Neural progenitor cell (in vitro differentiated cells): ENCODE results near the gene JSRP1. TPM values are rescaled to one million over a fixed set of nuclear protein-coding genes. Genes with fewer than 3 reads are reported as not detected.

Source experiments
- DNase-seq: peaks from one replicate; pipeline ENCODE4 v3.0.0-alpha.2; 2016; ENCODE audit warnings: low spot score
- H2AFZ ChIP-seq: fragments of 200-600 bp; sonication (generic); replicated peaks from 2 replicates; pipeline ENCODE4 v1.6.1; 2016; ENCODE audit warnings: antibody characterized with exemption
- H3F3A ChIP-seq: fragments of 200-600 bp; sonication (generic); 2 replicates; pipeline ENCODE4 v1.6.1; 2016; ENCODE audit warnings: antibody characterized with exemption, low read depth
- H3K27ac ChIP-seq: fragments of 200-600 bp; sonication (generic); 2 replicates; pipeline ENCODE4 v1.5.1; 2016; ENCODE audit warnings: mild to moderate bottlenecking
- H3K27me3 ChIP-seq: fragments of 200-600 bp; sonication (generic); 2 replicates; pipeline ENCODE4 v1.6.1; 2016; ENCODE audit warnings: mild to moderate bottlenecking, moderate library complexity
- H3K36me3 ChIP-seq: fragments of 200-600 bp; sonication (generic); 2 replicates; pipeline ENCODE4 v1.5.1; 2016
- H3K4me1 ChIP-seq: fragments of 200-600 bp; sonication (generic); 2 replicates; pipeline ENCODE4 v1.6.1; 2016; ENCODE audit warnings: mixed run types
- H3K4me2 ChIP-seq: fragments of 200-600 bp; sonication (generic); 2 replicates; pipeline ENCODE4 v1.6.1; 2016
- H3K4me3 ChIP-seq: fragments of 200-600 bp; sonication (generic); 2 replicates; pipeline ENCODE4 v1.5.1; 2016
- H3K79me2 ChIP-seq: fragments of 200-600 bp; sonication (generic); 2 replicates; pipeline ENCODE4 v1.6.1; 2016; ENCODE audit warnings: low read depth
- H3K9ac ChIP-seq: fragments of 200-600 bp; sonication (generic); 2 replicates; pipeline ENCODE4 v1.6.1; 2016
- H3K9me3 ChIP-seq: fragments of 200-600 bp; sonication (generic); 2 replicates; pipeline ENCODE4 v1.5.1; 2016; ENCODE audit warnings: low read depth
- H4K20me1 ChIP-seq: fragments of 200-600 bp; sonication (generic); 2 replicates; pipeline ENCODE4 v1.6.1; 2016; ENCODE audit warnings: low read depth
- H3K27ac Mint-ChIP-seq: 3 replicates; pipeline ENCODE4 v1.8.0; 2021; ENCODE audit warnings: mixed read lengths
- H3K27me3 Mint-ChIP-seq: 2 replicates; pipeline ENCODE4 v1.8.0; 2022; ENCODE audit warnings: low read depth, mild to moderate bottlenecking, inconsistent platforms, moderate library complexity, mixed read lengths; ENCODE audit not compliant: insufficient read depth
- H3K36me3 Mint-ChIP-seq: 3 replicates; pipeline ENCODE4 v1.8.0; 2021; ENCODE audit warnings: mixed read lengths
- H3K4me1 Mint-ChIP-seq: 3 replicates; pipeline ENCODE4 v1.8.0; 2021; ENCODE audit warnings: mixed read lengths
- H3K4me3 Mint-ChIP-seq: 3 replicates; pipeline ENCODE4 v1.8.0; 2021; ENCODE audit warnings: mild to moderate bottlenecking, moderate library complexity, mixed read lengths
- H3K9me3 Mint-ChIP-seq: 3 replicates; pipeline ENCODE4 v1.8.0; 2020; ENCODE audit warnings: mixed read lengths
- EZH2 ChIP-seq: fragments of 200-600 bp; sonication (generic); IDR thresholded peaks from 2 replicates; pipeline ENCODE4 v1.6.1; 2017; ENCODE audit warnings: antibody characterized with exemption, mild to moderate bottlenecking, moderate library complexity
- EZH2phosphoT487 ChIP-seq: fragments of 200-600 bp; sonication (generic); IDR thresholded peaks from 2 replicates; pipeline ENCODE4 v1.6.1; 2017; ENCODE audit warnings: antibody characterized with exemption
- total RNA-seq: library from RNA; depleted of rRNA; stranded (reverse); fragments of >200 nt; gene quantifications from 2 replicates; pipeline ENCODE4 v1.2.3, GENCODE V29; 2015; ENCODE audit warnings: low replicate concordance
- TF ChIP-seq, protein P1 (sequence below): fragments of 200-600 bp; sonication (generic); IDR thresholded peaks from 2 replicates; pipeline ENCODE4 v1.5.1; 2017; ENCODE audit warnings: antibody characterized with exemption, mild to moderate bottlenecking

Gene JSRP1
- total RNA-seq, 1 donor from 2014 or later: not detected

DNA sequence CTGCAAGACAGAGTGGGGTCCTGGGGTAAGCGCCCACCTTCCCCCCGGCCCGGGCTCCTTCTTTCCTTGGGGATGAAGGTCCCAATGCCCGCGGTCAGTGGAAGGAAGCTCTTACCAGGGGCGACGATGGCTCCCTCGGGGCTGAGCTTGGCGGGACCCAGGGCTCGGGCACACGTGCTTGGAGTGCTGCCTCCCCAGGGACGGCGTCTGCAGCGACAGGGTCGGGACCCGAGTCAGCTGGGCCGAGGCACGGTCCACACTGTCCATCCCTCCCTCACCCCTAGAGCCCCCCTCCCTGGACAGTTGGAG is 3.5 kb downstream of the JSRP1 start:
- H3K4me1 ChIP-seq: peaks cover 10% of the 10 kb centered on the region
- TF ChIP-seq, protein P1, sequence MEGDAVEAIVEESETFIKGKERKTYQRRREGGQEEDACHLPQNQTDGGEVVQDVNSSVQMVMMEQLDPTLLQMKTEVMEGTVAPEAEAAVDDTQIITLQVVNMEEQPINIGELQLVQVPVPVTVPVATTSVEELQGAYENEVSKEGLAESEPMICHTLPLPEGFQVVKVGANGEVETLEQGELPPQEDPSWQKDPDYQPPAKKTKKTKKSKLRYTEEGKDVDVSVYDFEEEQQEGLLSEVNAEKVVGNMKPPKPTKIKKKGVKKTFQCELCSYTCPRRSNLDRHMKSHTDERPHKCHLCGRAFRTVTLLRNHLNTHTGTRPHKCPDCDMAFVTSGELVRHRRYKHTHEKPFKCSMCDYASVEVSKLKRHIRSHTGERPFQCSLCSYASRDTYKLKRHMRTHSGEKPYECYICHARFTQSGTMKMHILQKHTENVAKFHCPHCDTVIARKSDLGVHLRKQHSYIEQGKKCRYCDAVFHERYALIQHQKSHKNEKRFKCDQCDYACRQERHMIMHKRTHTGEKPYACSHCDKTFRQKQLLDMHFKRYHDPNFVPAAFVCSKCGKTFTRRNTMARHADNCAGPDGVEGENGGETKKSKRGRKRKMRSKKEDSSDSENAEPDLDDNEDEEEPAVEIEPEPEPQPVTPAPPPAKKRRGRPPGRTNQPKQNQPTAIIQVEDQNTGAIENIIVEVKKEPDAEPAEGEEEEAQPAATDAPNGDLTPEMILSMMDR: no peak
- TF ChIP-seq EZH2phosphoT487 (no peak), EZH2 (no peak)
- no peaks in the 10 kb centered on the region for H3K36me3 Mint-ChIP-seq
- peak; percentile 16 for DNase-seq
- H3K36me3 ChIP-seq: no peaks in the 10 kb centered on the region
- H3K79me2 ChIP-seq: no peaks in the 10 kb centered on the region
- peaks cover 20% of the 10 kb centered on the region for H3K27me3 ChIP-seq
- H3K9ac ChIP-seq: peak overlapping the region; percentile 12
- no peak overlapping the region for H3K4me3 Mint-ChIP-seq
- no peak overlapping the region for H2AFZ ChIP-seq
- no peaks in the 10 kb centered on the region for H3K9me3 Mint-ChIP-seq
- no peak overlapping the region for H3K27ac ChIP-seq
- H3K27me3 Mint-ChIP-seq: peaks cover 11% of the 10 kb centered on the region
- no peaks in the 10 kb centered on the region for H3K9me3 ChIP-seq
- H3F3A ChIP-seq: peaks cover 25% of the 10 kb centered on the region
- peak overlapping the region; percentile 98 for H3K4me2 ChIP-seq
- H3K4me1 Mint-ChIP-seq: peaks cover 4% of the 10 kb centered on the region
- H3K4me3 ChIP-seq: peak overlapping the region; percentile 58
- H3K27ac Mint-ChIP-seq: no peak overlapping the region
- peaks cover 7% of the 10 kb centered on the region for H4K20me1 ChIP-seq

DNA sequence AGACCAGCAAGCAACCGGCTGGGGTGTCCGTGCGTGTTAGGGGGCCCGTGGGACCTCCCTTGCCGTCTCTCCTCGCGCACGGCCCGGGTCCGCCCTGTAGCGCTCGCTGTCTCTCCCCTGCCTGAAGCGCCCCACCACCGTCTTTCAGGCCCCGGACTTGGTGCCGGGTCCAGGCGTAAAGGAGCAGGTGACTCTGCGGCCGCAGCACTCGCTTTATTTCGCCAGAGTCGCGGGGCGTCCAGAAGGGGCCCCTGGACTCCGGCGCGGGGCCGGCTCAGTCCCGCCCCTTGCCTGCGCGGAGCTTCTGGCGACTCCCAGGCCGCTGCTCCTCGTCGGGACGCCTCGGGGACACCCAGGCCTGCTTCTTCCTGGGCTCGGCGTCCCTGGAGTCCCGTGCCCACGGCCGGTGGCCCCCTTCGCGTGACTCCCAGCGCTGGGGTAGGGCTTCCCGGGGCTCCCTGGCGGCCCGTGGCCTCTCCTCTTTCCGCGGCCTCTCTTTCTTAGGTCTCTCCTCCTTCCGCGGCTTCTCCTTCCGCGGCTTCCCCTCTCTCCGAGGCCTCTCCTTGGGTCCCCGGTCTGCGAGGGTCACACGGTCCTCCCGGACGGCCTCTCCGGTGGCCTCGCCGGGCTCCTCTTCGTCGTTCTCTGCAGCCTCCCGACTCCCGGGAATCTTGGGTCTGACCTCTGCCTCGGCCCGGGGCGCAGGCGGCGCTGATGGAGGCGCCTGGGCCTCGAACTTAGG is 4.0 kb downstream of the JSRP1 start:
- Histone ChIP-seq H3K27ac (no peak overlapping the region), H3K36me3 (no peaks in the 10 kb centered on the region), H4K20me1 (peaks cover 12% of the 10 kb centered on the region), H3K4me3 (no peak overlapping the region), H3K27me3 (peaks cover 20% of the 10 kb centered on the region), H3K4me2 (no peak overlapping the region), H2AFZ (no peak overlapping the region), H3K79me2 (no peaks in the 10 kb centered on the region), H3F3A (peaks cover 25% of the 10 kb centered on the region), H3K9me3 (no peaks in the 10 kb centered on the region), H3K4me1 (peaks cover 10% of the 10 kb centered on the region), H3K9ac (no peak overlapping the region)
- no peak for DNase-seq
- Mint-ChIP-seq H3K27ac (no peak overlapping the region), H3K9me3 (no peaks in the 10 kb centered on the region), H3K27me3 (peaks cover 11% of the 10 kb centered on the region), H3K4me1 (peaks cover 4% of the 10 kb centered on the region), H3K36me3 (no peaks in the 10 kb centered on the region), H3K4me3 (no peak overlapping the region)
- no peak for TF ChIP-seq EZH2phosphoT487
- TF ChIP-seq, protein P1: no peak
- TF ChIP-seq EZH2: no peak

DNA sequence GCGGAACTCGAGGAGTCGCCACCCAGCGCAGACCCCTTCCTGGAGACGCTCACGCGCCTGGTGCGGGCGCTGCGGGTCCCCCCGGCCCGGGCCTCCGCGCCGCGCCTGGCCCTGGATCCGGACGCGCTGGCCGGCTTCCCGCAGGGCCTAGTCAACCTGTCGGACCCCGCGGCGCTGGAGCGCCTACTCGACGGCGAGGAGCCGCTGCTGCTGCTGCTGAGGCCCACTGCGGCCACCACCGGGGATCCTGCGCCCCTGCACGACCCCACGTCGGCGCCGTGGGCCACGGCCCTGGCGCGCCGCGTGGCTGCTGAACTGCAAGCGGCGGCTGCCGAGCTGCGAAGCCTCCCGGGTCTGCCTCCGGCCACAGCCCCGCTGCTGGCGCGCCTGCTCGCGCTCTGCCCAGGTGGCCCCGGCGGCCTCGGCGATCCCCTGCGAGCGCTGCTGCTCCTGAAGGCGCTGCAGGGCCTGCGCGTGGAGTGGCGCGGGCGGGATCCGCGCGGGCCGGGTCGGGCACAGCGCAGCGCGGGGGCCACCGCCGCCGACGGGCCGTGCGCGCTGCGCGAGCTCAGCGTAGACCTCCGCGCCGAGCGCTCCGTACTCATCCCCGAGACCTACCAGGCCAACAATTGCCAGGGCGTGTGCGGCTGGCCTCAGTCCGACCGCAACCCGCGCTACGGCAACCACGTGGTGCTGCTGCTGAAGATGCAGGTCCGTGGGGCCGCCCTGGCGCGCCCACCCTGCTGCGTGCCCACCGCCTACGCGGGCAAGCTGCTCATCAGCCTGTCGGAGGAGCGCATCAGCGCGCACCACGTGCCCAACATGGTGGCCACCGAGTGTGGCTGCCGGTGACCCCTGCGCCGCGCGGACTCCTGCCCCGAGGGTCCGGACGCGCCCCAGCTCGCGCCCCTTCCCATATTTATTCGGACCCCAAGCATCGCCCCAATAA is 4.8 kb downstream of the JSRP1 start:
- Mint-ChIP-seq H3K4me3 (no peak overlapping the region), H3K9me3 (no peaks in the 10 kb centered on the region), H3K27ac (no peak overlapping the region), H3K4me1 (peaks cover 4% of the 10 kb centered on the region), H3K27me3 (peaks cover 11% of the 10 kb centered on the region), H3K36me3 (no peaks in the 10 kb centered on the region)
- H3K9me3 ChIP-seq: no peaks in the 10 kb centered on the region
- no peak overlapping the region for H2AFZ ChIP-seq
- H4K20me1 ChIP-seq: peaks cover 20% of the 10 kb centered on the region
- no peak for DNase-seq
- TF ChIP-seq, protein P1: no peak
- TF ChIP-seq EZH2phosphoT487 (no peak), EZH2 (no peak)
- no peak overlapping the region for H3K27ac ChIP-seq
- no peaks in the 10 kb centered on the region for H3K79me2 ChIP-seq
- H3K9ac ChIP-seq: no peak overlapping the region
- peaks cover 10% of the 10 kb centered on the region for H3K4me1 ChIP-seq
- H3K4me3 ChIP-seq: no peak overlapping the region
- peaks cover 20% of the 10 kb centered on the region for H3K27me3 ChIP-seq
- H3K4me2 ChIP-seq: no peak overlapping the region
- no peaks in the 10 kb centered on the region for H3K36me3 ChIP-seq
- peaks cover 25% of the 10 kb centered on the region for H3F3A ChIP-seq
